Heart left ventricle (tissue), 16 donors: Measurements from ENCODE around the gene IGDCC3. TPM values are rescaled to one million over a fixed set of nuclear protein-coding genes. Genes with fewer than 3 reads are reported as not detected.

Experiments used
- ATAC-seq, 4 donors: fragments of 200-7000 bp; cut with Tn5 transposase; one replicate each; pipeline ENCODE4 v1.9.1; 2020 to 2022; ENCODE audit warnings: moderate library complexity in 4 of 4, mild to moderate bottlenecking in 3 of 4, moderate number of reproducible peaks in 1 of 4
- DNase-seq, 5 donors: peaks; one replicate each; pipeline ENCODE4 v3.0.0-alpha.2; 2020
- H3K27ac ChIP-seq, 12 donors: fragments of 200-600 bp; sonication (generic) in 4 of 12; one replicate each; pipeline versions ENCODE4 v1.5.0 to v1.8.0; 2016 to 2022; ENCODE audit warnings: mild to moderate bottlenecking in 2 of 12
- H3K27me3 ChIP-seq, 9 donors: fragments of 200-600 bp; sonication (generic) in 2 of 9; one replicate each; pipeline versions ENCODE4 v1.5.1 to v1.8.0; 2016 to 2022; ENCODE audit warnings: mild to moderate bottlenecking in 3 of 9
- H3K36me3 ChIP-seq, 9 donors: fragments of 200-600 bp; sonication (generic) in 2 of 9; one replicate each; pipeline versions ENCODE4 v1.5.0 to v1.8.0; 2018 to 2022; ENCODE audit warnings: mild to moderate bottlenecking in 2 of 9
- H3K4me1 ChIP-seq, 12 donors: fragments of 200-600 bp; sonication (generic) in 4 of 12; one replicate each; pipeline versions ENCODE4 v1.5.0 to v1.8.0; 2016 to 2022; ENCODE audit warnings: mild to moderate bottlenecking in 3 of 12
- H3K4me3 ChIP-seq, 12 donors: fragments of 200-600 bp; sonication (generic) in 4 of 12; one replicate each; pipeline versions ENCODE4 v1.5.0 to v1.8.0; 2017 to 2022; ENCODE audit warnings: mild to moderate bottlenecking in 9 of 12, moderate library complexity in 4 of 12
- H3K9me3 ChIP-seq, 12 donors: fragments of 200-600 bp; sonication (generic) in 4 of 12; one replicate each; pipeline versions ENCODE4 v1.5.0 to v1.8.0; 2016 to 2022; ENCODE audit warnings: mild to moderate bottlenecking in 1 of 12
- POLR2A ChIP-seq, 2 donors: fragments of 450-650 bp; IDR thresholded peaks; one replicate each; pipeline ENCODE4 v1.6.1; 2017; ENCODE audit warnings: antibody characterized with exemption in 2 of 2, mild to moderate bottlenecking in 2 of 2, moderate library complexity in 2 of 2
- WGBS, 4 donors: extraction: QIAGEN DNeasy Blood & Tissue Kit in 2 of 4; methylation state at CpG; one replicate each; pipeline versions ENCODE4 v1.1.5 to v1.1.7; 2013 to 2018; 5-methylcytosine and 5-hydroxymethylcytosine counted together
- intact Hi-C, 10 donors: fragments of 100-400 bp; cut with DNase I; formaldehyde crosslinking; loops; one replicate each; pipeline versions ENCODE4 v1.11.1 to v1.14.2; 2022
- polyA plus RNA-seq, 2 donors: library from polyadenylated mRNA; stranded (reverse); fragments of 200-250 nt; gene quantifications; one replicate each; pipeline ENCODE4 v1.2.3, GENCODE V29; 2013
- total RNA-seq, 9 donors: library from RNA; depleted of rRNA in 2 of 9; stranded (reverse); fragments of >200 nt in 2 of 9; fragmentation: NEBNext Ultra II Directional in 3 of 9; extraction: Animal tissue kit (Norgen Biotek cat#: 25700) in 3 of 9; gene quantifications; one replicate each; pipeline versions ENCODE4 v1.1.0 to v1.2.4, GENCODE V29; 2016 to 2023
- TF ChIP-seq, protein P1 (sequence below), 12 donors: fragments of 200-600 bp; sonication (generic) in 4 of 12; IDR thresholded peaks; one replicate each; pipeline versions ENCODE4 v1.5.0 to v1.8.0; 2018 to 2022; ENCODE audit warnings: antibody characterized with exemption in 12 of 12, mild to moderate bottlenecking in 5 of 12
- donor health status: ischemic (EF 13 %, LVEDD 7.1; RV severe dilation, severe dysfunction).
- donor health status: healthy with polysubstance abuse.
- donor health status: DM: no; HTN: yes; CAD: no.
- donor health status: DM: no; HTN: no; CAD: no.
- donor health status: ischemic (EF 25% LVEDD 6.9; RV normal size, moderate dysfunction).
- donor health status: ischemic (EF 25% LVEDD 5.7; RV mildly dilated, moderate dysfunction).
- donor health status: healthy.
- donor health status: DM: yes; HTN: yes; CAD: no.
- donor health status: ischemic (EF 35%, LVEDD 5.7; RV mildly dilated, moderate dysfunction).
- donor health status: nonischemic (EF 11% LVEDD 7.7; RV severe dilation, severe dysfunction).
- donor health status: DM: yes; HTN: yes; CAD: no.
- donor health status: PGD.
- donor health status: ischemic (EF 29% LVEDD 5.4; RV normal size, mild dysfunction).
- donor health status: nonischemic (EF 23%, LVEDD 6.1; RV moderate dilation, normal function).

Gene IGDCC3
- total and polyA plus RNA-seq, 11 donors = 0.07 to 0.33 (median 0.16) TPM; not detected in 7

DNA sequence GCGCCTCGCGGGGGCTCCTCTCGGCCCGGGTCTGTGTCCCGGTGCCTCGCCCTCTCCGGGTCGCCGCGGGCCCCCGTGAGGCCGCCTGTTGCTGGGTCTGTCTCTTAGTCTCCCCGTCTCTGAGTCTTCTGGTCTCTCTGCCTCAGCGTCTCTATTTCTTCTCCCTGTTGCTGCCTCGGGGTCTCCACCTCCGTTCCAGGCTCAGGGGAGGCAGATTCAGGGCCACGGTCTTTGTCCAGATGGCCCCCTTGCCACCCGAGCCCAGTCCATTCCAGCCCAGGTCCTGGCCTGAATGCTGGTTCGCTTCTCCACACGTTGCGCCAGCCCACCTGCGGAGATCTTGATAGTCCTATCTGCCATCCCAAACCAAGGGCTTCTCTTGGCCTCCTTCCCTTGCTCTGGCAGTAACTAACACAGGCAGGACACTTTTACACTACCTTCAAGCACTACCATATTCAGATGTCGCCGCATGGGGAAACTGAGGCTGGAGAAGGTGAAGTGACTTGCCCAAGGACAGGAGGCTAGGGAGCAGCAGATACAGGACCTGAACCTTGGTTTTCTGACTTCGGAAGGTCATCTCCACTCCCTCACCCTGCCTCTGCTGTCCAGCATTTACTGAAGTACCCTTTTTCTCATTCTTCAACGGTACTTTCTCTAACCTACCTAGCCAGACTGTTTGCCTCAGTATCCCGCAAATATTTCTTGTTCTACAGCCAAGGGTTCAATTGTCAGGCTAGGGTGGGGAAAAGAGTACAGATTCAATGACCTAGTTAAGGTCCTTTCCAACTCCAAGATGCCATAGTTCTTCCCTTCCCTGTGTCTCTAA is 45.6 kb upstream of the IGDCC3 start:
- no peak for TF ChIP-seq POLR2A (IDR thresholded peaks at IDR 0.05)
- TF ChIP-seq, protein P1, sequence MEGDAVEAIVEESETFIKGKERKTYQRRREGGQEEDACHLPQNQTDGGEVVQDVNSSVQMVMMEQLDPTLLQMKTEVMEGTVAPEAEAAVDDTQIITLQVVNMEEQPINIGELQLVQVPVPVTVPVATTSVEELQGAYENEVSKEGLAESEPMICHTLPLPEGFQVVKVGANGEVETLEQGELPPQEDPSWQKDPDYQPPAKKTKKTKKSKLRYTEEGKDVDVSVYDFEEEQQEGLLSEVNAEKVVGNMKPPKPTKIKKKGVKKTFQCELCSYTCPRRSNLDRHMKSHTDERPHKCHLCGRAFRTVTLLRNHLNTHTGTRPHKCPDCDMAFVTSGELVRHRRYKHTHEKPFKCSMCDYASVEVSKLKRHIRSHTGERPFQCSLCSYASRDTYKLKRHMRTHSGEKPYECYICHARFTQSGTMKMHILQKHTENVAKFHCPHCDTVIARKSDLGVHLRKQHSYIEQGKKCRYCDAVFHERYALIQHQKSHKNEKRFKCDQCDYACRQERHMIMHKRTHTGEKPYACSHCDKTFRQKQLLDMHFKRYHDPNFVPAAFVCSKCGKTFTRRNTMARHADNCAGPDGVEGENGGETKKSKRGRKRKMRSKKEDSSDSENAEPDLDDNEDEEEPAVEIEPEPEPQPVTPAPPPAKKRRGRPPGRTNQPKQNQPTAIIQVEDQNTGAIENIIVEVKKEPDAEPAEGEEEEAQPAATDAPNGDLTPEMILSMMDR (IDR thresholded peaks at IDR 0.05) = no peak
- DNase-seq (no peak), ATAC-seq (no peak)
- peaks cover 0 to 28% (median 8%) of the 10 kb centered on the region in 9 donors for H3K27me3 ChIP-seq
- H3K9me3 ChIP-seq = no peaks in the 10 kb centered on the region
- H3K4me3 ChIP-seq = peak overlapping the region in 8 of 12 donors; percentile 22 to 59 (median 32)
- H3K27ac ChIP-seq = peak overlapping the region in 1 of 12 donors; percentile 39
- H3K36me3 ChIP-seq = no peaks in the 10 kb centered on the region
- intact Hi-C loops = no loop called here
- peaks cover 0 to 22% (median 12%) of the 10 kb centered on the region in 12 donors for H3K4me1 ChIP-seq
- WGBS, 4 donors = 28 to 56% (median 30%) methylated on average over 13 to 28 of the region's 28 CpGs

GRCh38 chr15:65421360-65422215 is 43.8 kb upstream of the IGDCC3 start:
- TF ChIP-seq, protein P1 (IDR thresholded peaks at IDR 0.05) = no peak
- ATAC-seq (peak in 3 of 4 donors; percentile 42 to 68 (median 46)), DNase-seq (peak in 4 of 5 donors; percentile 50 to 64 (median 56))
- H3K27me3 ChIP-seq = peaks cover 0 to 42% (median 8%) of the 10 kb centered on the region in 9 donors
- no peaks in the 10 kb centered on the region for H3K36me3 ChIP-seq
- H3K4me1 ChIP-seq = peaks cover 0 to 22% (median 12%) of the 10 kb centered on the region in 12 donors
- no peaks in the 10 kb centered on the region for H3K9me3 ChIP-seq
- intact Hi-C loops = no loop called here
- H3K4me3 ChIP-seq = peak overlapping the region; percentile 30 to 71 (median 54)
- WGBS, 4 donors = 5 to 8% (median 7%) methylated on average over 36 to 39 of the region's 39 CpGs
- H3K27ac ChIP-seq = peak overlapping the region in 4 of 12 donors; percentile 14 to 30 (median 18)

DNA sequence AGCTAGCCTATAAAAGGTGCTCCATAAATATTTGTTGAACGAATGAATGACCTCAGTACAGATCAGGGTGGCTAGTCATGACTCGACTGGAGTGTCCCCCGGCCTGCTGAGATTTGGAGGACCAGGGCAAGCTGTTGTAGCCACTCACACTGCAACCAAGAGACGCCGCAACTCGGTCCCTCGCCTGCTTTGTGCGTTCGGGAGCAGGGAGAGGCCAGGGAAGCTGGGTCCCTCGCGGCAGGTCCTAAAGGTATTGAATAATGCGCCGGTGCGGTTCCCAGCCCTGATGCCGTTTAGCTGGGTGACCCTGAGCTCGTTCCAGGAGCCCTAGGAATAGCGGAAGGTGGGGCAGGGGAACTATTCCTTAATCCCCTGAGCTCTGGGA is 43.2 kb upstream of the IGDCC3 start:
- peak overlapping the region in 10 of 12 donors; percentile 30 to 71 (median 55) for H3K4me3 ChIP-seq
- TF ChIP-seq POLR2A (IDR thresholded peaks at IDR 0.05) = no peak
- TF ChIP-seq, protein P1 (IDR thresholded peaks at IDR 0.05) = no peak
- no peaks in the 10 kb centered on the region for H3K9me3 ChIP-seq
- no peak for ATAC-seq
- peak overlapping the region in 2 of 12 donors; percentile 10 to 30 for H3K27ac ChIP-seq
- H3K27me3 ChIP-seq = peaks cover 0 to 46% (median 8%) of the 10 kb centered on the region in 9 donors
- no peak for DNase-seq
- intact Hi-C loops = no loop called here
- peaks cover 0 to 22% (median 12%) of the 10 kb centered on the region in 12 donors for H3K4me1 ChIP-seq
- 49 to 60% (median 55%) methylated on average over 12 to 17 of the region's 17 CpGs for WGBS, 4 donors
- H3K36me3 ChIP-seq = no peaks in the 10 kb centered on the region

GRCh38 chr15:65418596-65418995 is 40.8 kb upstream of the IGDCC3 start:
- DNase-seq = no peak
- Histone ChIP-seq H3K9me3 (no peaks in the 10 kb centered on the region), H3K27me3 (peaks cover 0 to 53% (median 8%) of the 10 kb centered on the region in 9 donors), H3K36me3 (no peaks in the 10 kb centered on the region), H3K4me3 (no peak overlapping the region), H3K27ac (no peak overlapping the region), H3K4me1 (peaks cover 0 to 35% (median 14%) of the 10 kb centered on the region in 12 donors)
- ATAC-seq = no peak
- WGBS, 4 donors = 58 to 71% (median 60%) methylated on average over 2 of the region's 2 CpGs
- intact Hi-C loops = no loop called here
- TF ChIP-seq POLR2A (IDR thresholded peaks at IDR 0.05) = no peak
- TF ChIP-seq, protein P1 (IDR thresholded peaks at IDR 0.05) = no peak
